HEK293 (cell line): ENCODE data around the gene GLRA3.

Experiments
- CTCF ChIA-PET: fragments of 350-600 bp; formaldehyde crosslinking; extraction: SDS; loops from one replicate; lab custom pipeline; 2021; ENCODE audit warnings: antibody characterized with exemption; lab: Yijun Ruan, JAX
- POLR2A ChIA-PET: fragments of 300-600 bp; formaldehyde crosslinking; extraction: SDS; loops from one replicate; lab custom pipeline; 2020; ENCODE audit warnings: antibody characterized with exemption, inconsistent platforms; lab: Yijun Ruan, JAX
- H3K27ac ChIP-seq: fragments of 200-500 bp; sonication (Bioruptor generic); 2 replicates; pipeline ENCODE4 v1.5.1; 2014; ENCODE audit warnings: low read depth, low read length, control low read depth, inconsistent platforms; ENCODE audit errors: extremely low read depth
- H3K36me3 ChIP-seq, 2 experiments: fragments of 200-500 bp in 1 of 2; sonication (Bioruptor generic) in 1 of 2; 1 replicate in 1 of 2; 2 replicates in 1 of 2; pipeline ENCODE4 v1.5.1; 2014 to 2017; ENCODE audit warnings: inconsistent platforms in 2 of 2, low read length in 2 of 2; ENCODE audit not compliant: control insufficient read depth in 2 of 2, insufficient read depth in 1 of 2
- H3K4me1 ChIP-seq: fragments of 200-500 bp; sonication (Bioruptor generic); 2 replicates; pipeline ENCODE4 v1.5.1; 2014; ENCODE audit warnings: mild to moderate bottlenecking, low read length, inconsistent platforms; ENCODE audit not compliant: control insufficient read depth, insufficient read depth
- H3K4me3 ChIP-seq: 2 replicates; pipeline ENCODE4 v1.5.1; 2011; ENCODE audit warnings: low read depth, mild to moderate bottlenecking, control low read depth, low read length, moderate library complexity
- H3K9me3 ChIP-seq: fragments of 200-500 bp; sonication (Bioruptor generic); 2 replicates; pipeline ENCODE4 v1.5.1; 2014; ENCODE audit warnings: low read depth, low read length, inconsistent platforms; ENCODE audit not compliant: control insufficient read depth, insufficient read depth
- GFI1B ChIP-seq: fragments of 450-650 bp; formaldehyde crosslinking; IDR thresholded peaks from 2 replicates; pipeline ENCODE4 v1.5.1; 2016; ENCODE audit warnings: missing biosample characterization, missing genetic modification characterization
- MEIS1 ChIP-seq: sonication (generic); formaldehyde crosslinking; IDR thresholded peaks from 2 replicates; pipeline ENCODE4 v1.8.1; 2022; ENCODE audit warnings: missing genetic modification reagents, mild to moderate bottlenecking, borderline replicate concordance
- MZF1 ChIP-seq: fragments of 450-650 bp; formaldehyde crosslinking; IDR thresholded peaks from 2 replicates; pipeline ENCODE4 v1.5.1; 2017; ENCODE audit warnings: missing biosample characterization, missing genetic modification characterization, borderline replicate concordance
- OVOL3 ChIP-seq: fragments of 450-650 bp; formaldehyde crosslinking; IDR thresholded peaks from 2 replicates; pipeline ENCODE4 v1.5.1; 2016; ENCODE audit warnings: missing biosample characterization, missing genetic modification characterization
- SP2 ChIP-seq: fragments of 450-650 bp; formaldehyde crosslinking; IDR thresholded peaks from 2 replicates; pipeline ENCODE4 v1.5.1; 2016; ENCODE audit warnings: missing biosample characterization, missing genetic modification characterization
- YY2 ChIP-seq: fragments of 450-650 bp; formaldehyde crosslinking; IDR thresholded peaks from 2 replicates; pipeline ENCODE4 v1.5.1; 2016; ENCODE audit warnings: missing biosample characterization, missing genetic modification characterization
- ZBTB17 ChIP-seq: fragments of 450-650 bp; formaldehyde crosslinking; IDR thresholded peaks from 2 replicates; pipeline ENCODE4 v1.5.1; 2016; ENCODE audit warnings: missing biosample characterization, missing genetic modification characterization
- ZBTB20 ChIP-seq: fragments of 450-650 bp; formaldehyde crosslinking; IDR thresholded peaks from 2 replicates; pipeline ENCODE4 v1.5.1; 2016; ENCODE audit warnings: missing biosample characterization, missing genetic modification characterization
- ZEB2 ChIP-seq: fragments of 450-650 bp; formaldehyde crosslinking; IDR thresholded peaks from 2 replicates; pipeline ENCODE4 v1.5.1; 2016; ENCODE audit warnings: missing biosample characterization, missing genetic modification characterization
- ZNF112 ChIP-seq: fragments of 450-650 bp; formaldehyde crosslinking; IDR thresholded peaks from 2 replicates; pipeline ENCODE4 v1.5.0; 2017; ENCODE audit warnings: missing biosample characterization, missing genetic modification characterization
- ZNF146 ChIP-seq: fragments of 450-650 bp; formaldehyde crosslinking; IDR thresholded peaks from 2 replicates; pipeline ENCODE4 v1.5.1; 2016; ENCODE audit warnings: missing biosample characterization, missing genetic modification characterization
- ZNF157 ChIP-seq: fragments of 450-650 bp; formaldehyde crosslinking; IDR thresholded peaks from 2 replicates; pipeline ENCODE4 v1.5.1; 2016; ENCODE audit warnings: missing biosample characterization, missing genetic modification characterization
- ZNF274 ChIP-seq, 2 experiments: fragments of 200-500 bp in 1 of 2; fragments of 450-650 bp in 1 of 2; sonication (Bioruptor generic) in 1 of 2; formaldehyde crosslinking in 1 of 2; IDR thresholded peaks; 2 replicates each; pipeline versions ENCODE4 v1.5.1 to v1.6.1; 2014 to 2016; ENCODE audit warnings: borderline replicate concordance in 1 of 2, inconsistent platforms in 1 of 2, low read length in 1 of 2, missing biosample characterization in 1 of 2, missing genetic modification characterization in 1 of 2
- ZNF362 ChIP-seq: fragments of 450-650 bp; formaldehyde crosslinking; IDR thresholded peaks from 2 replicates; pipeline ENCODE4 v1.5.1; 2016; ENCODE audit warnings: missing biosample characterization, missing genetic modification characterization
- ZNF391 ChIP-seq: fragments of 450-650 bp; formaldehyde crosslinking; IDR thresholded peaks from 2 replicates; pipeline ENCODE4 v1.5.1; 2016; ENCODE audit warnings: low read depth, missing biosample characterization, missing genetic modification characterization, borderline replicate concordance
- ZNF610 ChIP-seq: fragments of 450-650 bp; formaldehyde crosslinking; IDR thresholded peaks from 2 replicates; pipeline ENCODE4 v1.5.1; 2016; ENCODE audit warnings: missing biosample characterization, missing genetic modification characterization, borderline replicate concordance
- ZNF624 ChIP-seq: fragments of 450-650 bp; formaldehyde crosslinking; IDR thresholded peaks from 2 replicates; pipeline ENCODE4 v1.5.1; 2017; ENCODE audit warnings: missing biosample characterization, missing genetic modification characterization
- ZSCAN23 ChIP-seq: fragments of 450-650 bp; formaldehyde crosslinking; IDR thresholded peaks from 2 replicates; pipeline ENCODE4 v1.5.1; 2016; ENCODE audit warnings: missing biosample characterization, missing genetic modification characterization
- TF ChIP-seq, protein P1 (sequence below): fragments of 450-650 bp; formaldehyde crosslinking; IDR thresholded peaks from 2 replicates; pipeline ENCODE4 v1.5.1; 2016; ENCODE audit warnings: missing biosample characterization, missing genetic modification characterization
- TF ChIP-seq, protein P2 (sequence below): fragments of 450-650 bp; formaldehyde crosslinking; IDR thresholded peaks from 2 replicates; pipeline ENCODE4 v1.5.1; 2017; ENCODE audit warnings: missing biosample characterization, missing genetic modification characterization
- TF ChIP-seq, protein P3 (sequence below): fragments of 450-650 bp; formaldehyde crosslinking; IDR thresholded peaks from 2 replicates; pipeline ENCODE4 v1.5.1; 2016; ENCODE audit warnings: missing biosample characterization, missing genetic modification characterization
- TF ChIP-seq, protein P4 (sequence below): fragments of 450-650 bp; formaldehyde crosslinking; IDR thresholded peaks from 2 replicates; pipeline ENCODE4 v1.5.1; 2016; ENCODE audit warnings: missing biosample characterization, missing genetic modification characterization, low read depth
- TF ChIP-seq, protein P5 (sequence below): fragments of 450-650 bp; formaldehyde crosslinking; IDR thresholded peaks from 2 replicates; pipeline ENCODE4 v1.5.1; 2016; ENCODE audit warnings: missing biosample characterization, missing genetic modification characterization
- TF ChIP-seq, protein P6 (sequence below): fragments of 450-650 bp; formaldehyde crosslinking; IDR thresholded peaks from 2 replicates; pipeline ENCODE4 v1.5.1; 2016; ENCODE audit warnings: missing biosample characterization, missing genetic modification characterization

The GLRA3 gene

DNA sequence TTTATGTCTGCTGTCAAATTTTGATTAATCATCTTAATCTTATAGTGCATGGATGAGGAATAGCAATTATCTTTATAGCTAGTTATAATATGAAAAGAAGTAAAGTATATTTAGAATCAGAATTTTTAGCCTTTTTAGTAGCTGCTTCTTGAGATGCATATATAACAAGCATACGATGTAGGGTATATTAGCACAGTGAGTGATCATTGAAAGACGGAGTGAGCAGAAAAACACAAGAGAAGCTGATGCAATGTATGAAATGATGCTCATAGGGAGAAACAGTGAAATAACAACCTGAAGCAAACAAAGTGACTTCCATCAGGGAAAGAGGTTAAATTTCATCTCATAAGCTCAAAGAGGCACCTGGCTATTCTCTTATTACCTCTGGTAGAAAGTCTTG, 77.0 kb downstream of the GLRA3 start (continued):
- TF ChIP-seq, protein P1, sequence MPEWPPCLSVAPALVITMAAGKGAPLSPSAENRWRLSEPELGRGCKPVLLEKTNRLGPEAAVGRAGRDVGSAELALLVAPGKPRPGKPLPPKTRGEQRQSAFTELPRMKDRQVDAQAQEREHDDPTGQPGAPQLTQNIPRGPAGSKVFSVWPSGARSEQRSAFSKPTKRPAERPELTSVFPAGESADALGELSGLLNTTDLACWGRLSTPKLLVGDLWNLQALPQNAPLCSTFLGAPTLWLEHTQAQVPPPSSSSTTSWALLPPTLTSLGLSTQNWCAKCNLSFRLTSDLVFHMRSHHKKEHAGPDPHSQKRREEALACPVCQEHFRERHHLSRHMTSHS (tag by site-specific recombination), result no peak
- no peak for TF ChIP-seq ZNF362 (tag by site-specific recombination)
- TF ChIP-seq ZNF112 (tag by site-specific recombination), result no peak
- TF ChIP-seq MEIS1, result no peak
- no peak for TF ChIP-seq ZNF391 (tag by site-specific recombination)
- TF ChIP-seq, protein P2, sequence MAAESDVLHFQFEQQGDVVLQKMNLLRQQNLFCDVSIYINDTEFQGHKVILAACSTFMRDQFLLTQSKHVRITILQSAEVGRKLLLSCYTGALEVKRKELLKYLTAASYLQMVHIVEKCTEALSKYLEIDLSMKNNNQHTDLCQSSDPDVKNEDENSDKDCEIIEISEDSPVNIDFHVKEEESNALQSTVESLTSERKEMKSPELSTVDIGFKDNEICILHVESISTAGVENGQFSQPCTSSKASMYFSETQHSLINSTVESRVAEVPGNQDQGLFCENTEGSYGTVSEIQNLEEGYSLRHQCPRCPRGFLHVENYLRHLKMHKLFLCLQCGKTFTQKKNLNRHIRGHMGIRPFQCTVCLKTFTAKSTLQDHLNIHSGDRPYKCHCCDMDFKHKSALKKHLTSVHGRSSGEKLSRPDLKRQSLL, result no peak
- TF ChIP-seq ZSCAN23, result no peak
- TF ChIP-seq ZNF146 (tag by site-specific recombination), result no peak
- TF ChIP-seq ZNF610, result no peak
- TF ChIP-seq, protein P3, sequence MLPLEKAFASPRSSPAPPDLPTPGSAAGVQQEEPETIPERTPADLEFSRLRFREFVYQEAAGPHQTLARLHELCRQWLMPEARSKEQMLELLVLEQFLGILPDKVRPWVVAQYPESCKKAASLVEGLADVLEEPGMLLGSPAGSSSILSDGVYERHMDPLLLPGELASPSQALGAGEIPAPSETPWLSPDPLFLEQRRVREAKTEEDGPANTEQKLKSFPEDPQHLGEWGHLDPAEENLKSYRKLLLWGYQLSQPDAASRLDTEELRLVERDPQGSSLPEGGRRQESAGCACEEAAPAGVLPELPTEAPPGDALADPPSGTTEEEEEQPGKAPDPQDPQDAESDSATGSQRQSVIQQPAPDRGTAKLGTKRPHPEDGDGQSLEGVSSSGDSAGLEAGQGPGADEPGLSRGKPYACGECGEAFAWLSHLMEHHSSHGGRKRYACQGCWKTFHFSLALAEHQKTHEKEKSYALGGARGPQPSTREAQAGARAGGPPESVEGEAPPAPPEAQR (tag by site-specific recombination), result no peak
- TF ChIP-seq YY2, result no peak
- TF ChIP-seq GFI1B (tag by site-specific recombination), result no peak
- TF ChIP-seq, all 188 proteins: peak for 0

DNA sequence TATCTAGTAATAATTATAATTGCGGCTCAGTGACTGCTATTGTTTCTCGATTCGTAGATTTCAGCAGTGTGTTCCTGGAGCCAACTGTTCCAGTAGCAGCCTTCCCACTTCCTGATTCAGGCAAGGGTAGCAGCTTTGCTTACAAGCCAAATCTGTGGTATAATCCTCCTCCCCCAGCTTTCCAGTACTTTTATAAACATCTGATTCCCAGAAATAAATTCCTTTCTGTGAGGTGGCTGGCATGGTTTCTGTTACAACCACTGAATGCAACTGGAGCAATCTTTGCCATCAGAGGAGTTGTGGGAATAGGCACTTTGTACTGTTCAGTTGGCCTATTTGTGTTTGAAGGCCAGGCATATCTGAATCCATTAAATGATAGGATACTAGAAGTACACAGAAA, 80.0 kb downstream of the GLRA3 start:
- Histone ChIP-seq H3K4me1 (no peaks in the 10 kb centered on the region), H3K9me3 (no peaks in the 10 kb centered on the region), H3K4me3 (no peak overlapping the region), H3K27ac (no peak overlapping the region), H3K36me3 (no peaks in the 10 kb centered on the region)
- TF ChIP-seq ZNF624 (no peak), ZEB2 (tag by site-specific recombination) (no peak), ZNF157 (tag by site-specific recombination) (no peak), SP2 (tag by site-specific recombination) (no peak), ZBTB17 (tag by site-specific recombination) (no peak), MZF1 (tag by site-specific recombination) (no peak), ZBTB20 (no peak)
- ChIA-PET CTCF (interaction anchor here (0.5 kb wide), 1 partner anchor 13 kb away, joined by 3 read pairs; no protein-coding TSS in a partner anchor), POLR2A (no interaction called here)

GRCh38 chr4:174746710-174747109, 82.3 kb downstream of the GLRA3 start:
- H3K27ac ChIP-seq, result no peak overlapping the region
- no peaks in the 10 kb centered on the region for H3K36me3 ChIP-seq
- no peaks in the 10 kb centered on the region for H3K4me1 ChIP-seq
- ChIA-PET CTCF (no interaction called here), POLR2A (no interaction called here)
- H3K9me3 ChIP-seq, result no peaks in the 10 kb centered on the region
- H3K4me3 ChIP-seq, result no peak overlapping the region
- no peak for TF ChIP-seq OVOL3
- no peak for TF ChIP-seq ZNF274 (IDR thresholded peaks at IDR 0.05; ENCODE audit: low read length)
- TF ChIP-seq ZNF274 (tag by site-specific recombination; IDR thresholded peaks at IDR 0.05; ENCODE audit: borderline replicate concordance), result no peak
- TF ChIP-seq, protein P4, sequence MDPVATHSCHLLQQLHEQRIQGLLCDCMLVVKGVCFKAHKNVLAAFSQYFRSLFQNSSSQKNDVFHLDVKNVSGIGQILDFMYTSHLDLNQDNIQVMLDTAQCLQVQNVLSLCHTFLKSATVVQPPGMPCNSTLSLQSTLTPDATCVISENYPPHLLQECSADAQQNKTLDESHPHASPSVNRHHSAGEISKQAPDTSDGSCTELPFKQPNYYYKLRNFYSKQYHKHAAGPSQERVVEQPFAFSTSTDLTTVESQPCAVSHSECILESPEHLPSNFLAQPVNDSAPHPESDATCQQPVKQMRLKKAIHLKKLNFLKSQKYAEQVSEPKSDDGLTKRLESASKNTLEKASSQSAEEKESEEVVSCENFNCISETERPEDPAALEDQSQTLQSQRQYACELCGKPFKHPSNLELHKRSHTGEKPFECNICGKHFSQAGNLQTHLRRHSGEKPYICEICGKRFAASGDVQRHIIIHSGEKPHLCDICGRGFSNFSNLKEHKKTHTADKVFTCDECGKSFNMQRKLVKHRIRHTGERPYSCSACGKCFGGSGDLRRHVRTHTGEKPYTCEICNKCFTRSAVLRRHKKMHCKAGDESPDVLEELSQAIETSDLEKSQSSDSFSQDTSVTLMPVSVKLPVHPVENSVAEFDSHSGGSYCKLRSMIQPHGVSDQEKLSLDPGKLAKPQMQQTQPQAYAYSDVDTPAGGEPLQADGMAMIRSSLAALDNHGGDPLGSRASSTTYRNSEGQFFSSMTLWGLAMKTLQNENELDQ (tag by site-specific recombination), result no peak
- TF ChIP-seq, protein P5, sequence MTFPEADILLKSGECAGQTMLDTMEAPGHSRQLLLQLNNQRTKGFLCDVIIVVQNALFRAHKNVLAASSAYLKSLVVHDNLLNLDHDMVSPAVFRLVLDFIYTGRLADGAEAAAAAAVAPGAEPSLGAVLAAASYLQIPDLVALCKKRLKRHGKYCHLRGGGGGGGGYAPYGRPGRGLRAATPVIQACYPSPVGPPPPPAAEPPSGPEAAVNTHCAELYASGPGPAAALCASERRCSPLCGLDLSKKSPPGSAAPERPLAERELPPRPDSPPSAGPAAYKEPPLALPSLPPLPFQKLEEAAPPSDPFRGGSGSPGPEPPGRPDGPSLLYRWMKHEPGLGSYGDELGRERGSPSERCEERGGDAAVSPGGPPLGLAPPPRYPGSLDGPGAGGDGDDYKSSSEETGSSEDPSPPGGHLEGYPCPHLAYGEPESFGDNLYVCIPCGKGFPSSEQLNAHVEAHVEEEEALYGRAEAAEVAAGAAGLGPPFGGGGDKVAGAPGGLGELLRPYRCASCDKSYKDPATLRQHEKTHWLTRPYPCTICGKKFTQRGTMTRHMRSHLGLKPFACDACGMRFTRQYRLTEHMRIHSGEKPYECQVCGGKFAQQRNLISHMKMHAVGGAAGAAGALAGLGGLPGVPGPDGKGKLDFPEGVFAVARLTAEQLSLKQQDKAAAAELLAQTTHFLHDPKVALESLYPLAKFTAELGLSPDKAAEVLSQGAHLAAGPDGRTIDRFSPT (tag by site-specific recombination), result no peak
- TF ChIP-seq, protein P6, sequence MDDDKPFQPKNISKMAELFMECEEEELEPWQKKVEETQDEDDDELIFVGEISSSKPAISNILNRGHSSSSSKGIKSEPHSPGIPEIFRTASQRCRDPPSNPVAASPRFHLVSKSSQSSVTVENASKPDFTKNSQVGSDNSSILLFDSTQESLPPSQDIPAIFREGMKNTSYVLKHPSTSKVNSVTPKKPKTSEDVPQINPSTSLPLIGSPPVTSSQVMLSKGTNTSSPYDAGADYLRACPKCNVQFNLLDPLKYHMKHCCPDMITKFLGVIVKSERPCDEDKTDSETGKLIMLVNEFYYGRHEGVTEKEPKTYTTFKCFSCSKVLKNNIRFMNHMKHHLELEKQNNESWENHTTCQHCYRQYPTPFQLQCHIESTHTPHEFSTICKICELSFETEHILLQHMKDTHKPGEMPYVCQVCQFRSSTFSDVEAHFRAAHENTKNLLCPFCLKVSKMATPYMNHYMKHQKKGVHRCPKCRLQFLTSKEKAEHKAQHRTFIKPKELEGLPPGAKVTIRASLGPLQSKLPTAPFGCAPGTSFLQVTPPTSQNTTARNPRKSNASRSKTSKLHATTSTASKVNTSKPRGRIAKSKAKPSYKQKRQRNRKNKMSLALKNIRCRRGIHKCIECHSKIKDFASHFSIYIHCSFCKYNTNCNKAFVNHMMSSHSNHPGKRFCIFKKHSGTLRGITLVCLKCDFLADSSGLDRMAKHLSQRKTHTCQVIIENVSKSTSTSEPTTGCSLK (tag by site-specific recombination), result no peak
